HG02973 (cell line): ENCODE measurements around the gene FAM24A.

Experiments used
- ATAC-seq: cut with Tn5 transposase; IDR thresholded peaks from one replicate; pipeline ENCODE4 v1.9.1; 2021; ENCODE audit warnings: moderate library complexity; ENCODE audit not compliant: unreplicated experiment

Gene FAM24A

DNA sequence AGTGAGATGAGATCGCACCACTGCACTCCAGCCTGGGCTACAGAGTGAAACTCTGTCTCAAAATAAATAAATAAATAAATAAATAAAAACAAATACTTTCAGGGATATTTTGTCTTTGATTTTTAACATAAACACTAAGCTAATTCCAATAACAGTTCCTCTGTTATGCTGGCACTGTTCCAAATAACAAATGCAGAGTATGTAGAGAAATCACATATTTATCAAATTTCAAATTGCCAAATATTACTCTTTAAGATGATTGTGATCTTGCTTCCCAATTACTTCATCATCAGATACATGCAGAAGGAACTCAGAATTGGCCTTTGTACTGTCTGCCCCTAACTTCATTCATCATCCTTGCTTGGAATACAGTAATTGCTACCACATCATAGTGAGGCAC, 19.7 kb downstream of the FAM24A start:
- ATAC-seq, result no peak

DNA sequence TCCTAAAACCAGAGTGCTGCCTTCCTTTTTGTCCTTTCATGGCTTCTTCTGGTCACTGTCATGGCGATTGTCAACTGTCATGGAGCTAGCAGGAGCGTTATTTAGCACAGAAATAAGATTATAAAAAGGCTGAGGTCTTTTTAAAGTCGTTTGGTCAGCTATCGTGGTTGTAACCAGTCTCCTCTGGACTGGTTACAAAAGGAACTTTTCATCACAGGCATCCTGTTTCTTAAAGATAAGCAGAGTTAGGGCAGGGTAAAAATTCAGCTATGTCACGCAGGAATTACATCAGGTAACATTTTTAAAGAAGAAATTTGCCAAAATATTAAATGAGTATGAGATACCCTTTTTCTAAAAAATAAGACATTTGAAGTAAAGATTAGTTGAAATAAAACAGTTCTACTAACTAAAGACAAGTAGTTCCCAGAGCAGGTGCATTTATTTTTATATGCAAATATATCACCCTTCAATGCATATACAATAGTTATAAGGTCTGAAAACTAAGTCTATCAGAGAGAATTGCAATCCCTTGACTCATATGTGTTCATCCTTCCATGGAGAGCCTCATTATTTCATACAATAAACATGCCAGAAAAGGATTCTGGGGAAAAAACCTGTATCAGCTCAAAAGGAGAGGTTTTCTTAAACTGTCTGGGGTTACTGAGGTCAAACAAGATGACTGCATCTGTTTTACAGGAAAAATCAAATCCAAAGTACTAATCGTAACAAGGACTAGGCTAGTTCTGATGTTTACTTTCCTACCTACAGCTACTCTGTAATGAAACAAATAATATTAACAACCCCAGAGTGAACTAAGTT, 20.9 kb downstream of the FAM24A start:
- no peak for ATAC-seq

DNA sequence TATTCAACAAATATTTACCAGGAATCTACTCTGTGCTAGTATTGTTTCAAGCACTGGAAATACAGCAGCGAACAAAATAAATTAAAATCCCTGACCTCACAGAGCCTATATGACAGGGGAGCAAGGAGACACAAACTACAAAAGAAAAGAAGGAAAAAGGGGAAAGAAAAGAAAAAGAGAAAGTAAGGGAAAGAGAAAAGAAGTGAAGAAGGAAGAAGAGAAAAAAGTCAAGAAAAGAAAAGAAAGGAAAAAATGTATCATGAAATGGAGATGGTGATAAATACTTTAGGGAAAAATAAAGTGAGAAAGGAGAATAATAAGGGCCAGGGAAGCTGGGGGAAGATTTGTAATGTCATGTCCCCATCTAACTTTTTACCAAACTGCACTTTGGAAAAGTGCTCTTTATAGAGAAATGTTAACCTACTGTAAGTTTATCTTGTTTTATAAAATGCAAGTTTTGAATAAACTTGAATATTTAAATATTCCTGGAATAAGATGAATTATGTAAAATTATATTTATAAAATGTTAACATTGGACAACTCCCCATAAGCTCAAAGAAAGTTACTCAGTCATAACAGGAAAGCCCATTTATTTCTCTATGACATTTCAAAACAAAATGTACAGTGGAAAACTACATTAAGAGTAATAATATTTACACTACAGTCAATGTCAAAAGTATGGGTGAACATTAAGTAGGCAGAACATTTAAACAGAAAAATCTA, 28.9 kb downstream of the FAM24A start:
- no peak for ATAC-seq

DNA sequence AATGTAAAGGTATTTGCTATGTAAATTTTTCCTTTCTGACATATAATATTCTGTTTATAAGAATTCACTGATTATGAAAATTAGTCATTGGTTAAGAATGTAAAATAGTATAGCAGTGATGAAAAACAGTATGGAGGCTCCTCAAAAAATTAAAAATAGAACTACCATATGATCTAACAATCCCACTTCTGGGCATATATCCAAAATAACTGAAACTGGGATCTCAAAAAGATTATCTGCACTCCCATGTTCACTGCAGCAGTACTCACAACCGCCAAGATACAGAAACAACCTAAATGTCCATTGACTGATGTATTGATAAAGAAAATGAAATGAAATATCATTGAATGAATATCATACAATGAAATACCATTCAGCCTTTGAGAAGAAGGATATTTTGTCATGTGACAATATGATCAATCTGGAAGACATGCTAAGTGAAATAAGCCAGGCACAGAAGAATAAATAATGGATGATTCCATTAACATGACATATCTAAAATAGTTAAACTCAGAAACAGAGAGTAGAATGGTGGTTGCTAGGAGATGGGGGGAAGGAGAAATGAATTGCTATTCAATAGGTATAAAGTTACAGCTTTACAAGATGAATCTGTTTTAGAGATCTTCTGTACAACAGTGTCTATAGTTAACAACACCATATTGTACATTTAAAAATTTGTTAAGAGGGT, 29.6 kb downstream of the FAM24A start:
- no peak for ATAC-seq

DNA sequence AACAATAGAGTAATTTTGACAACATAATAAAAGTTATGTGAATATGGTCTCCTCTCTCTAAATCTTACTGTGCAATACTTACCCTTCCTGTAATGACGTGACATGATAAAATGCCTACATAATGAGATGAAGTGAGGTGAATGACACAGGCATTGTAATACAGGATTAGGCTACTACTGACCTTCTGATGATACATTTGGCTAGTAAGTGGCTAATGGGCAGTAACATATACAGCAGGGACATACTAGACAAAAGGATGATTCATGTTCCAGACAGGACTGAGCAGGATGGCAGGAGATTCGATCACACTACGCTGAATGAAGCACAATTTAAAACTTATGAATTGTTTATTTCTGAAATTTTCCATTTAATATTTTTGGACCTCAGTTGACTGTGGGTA, 38.9 kb downstream of the FAM24A start:
- ATAC-seq, result no peak

DNA sequence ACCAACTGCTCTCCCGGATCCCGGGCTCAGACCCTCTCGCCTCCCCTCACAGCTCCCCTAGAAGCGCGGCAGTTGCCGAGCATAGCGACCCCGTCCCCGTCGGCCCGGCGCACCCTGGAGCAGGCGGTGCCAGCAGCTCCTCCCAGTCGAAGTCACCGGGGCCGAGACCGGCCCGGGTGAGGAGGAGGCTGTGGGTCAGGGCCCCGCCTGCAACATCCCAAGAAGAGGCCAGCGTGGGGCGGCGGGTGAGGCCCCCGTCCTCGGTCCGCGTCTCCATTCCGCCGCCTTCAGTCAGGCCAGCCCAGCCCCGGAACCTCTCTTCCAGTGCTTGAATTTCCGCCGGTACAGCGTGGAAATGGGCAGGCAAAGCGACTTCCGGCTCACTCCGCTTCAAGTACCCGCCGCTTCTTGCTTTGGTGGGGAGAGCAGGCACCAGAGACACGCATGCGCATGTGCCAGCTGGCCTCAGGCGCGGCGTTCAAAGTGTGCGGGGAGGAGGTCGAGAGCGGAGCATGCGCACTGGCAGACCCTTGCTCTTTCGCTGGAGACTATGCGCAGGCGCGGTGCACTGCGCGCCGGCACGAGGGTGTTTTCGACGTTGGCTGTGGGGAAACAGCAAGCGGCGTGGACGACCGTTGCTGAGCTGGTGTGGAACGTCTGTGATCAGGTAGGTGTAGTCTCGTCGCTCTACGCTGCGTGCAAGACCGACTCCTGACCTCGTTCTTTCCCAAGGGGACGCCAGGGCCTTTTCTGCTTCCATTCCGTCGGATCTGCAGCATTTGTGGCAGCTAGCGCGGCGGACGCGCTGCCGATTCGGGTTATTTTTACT, 43.7 kb downstream of the FAM24A start, which contains the start of gene C10orf88:
Gene C10orf88, minus strand, starts transcription at position 326 of the 829 bp plus-strand sequence. Its CDS starts 49 bp downstream, at position 277.
- ATAC-seq, result peak; percentile 98

DNA sequence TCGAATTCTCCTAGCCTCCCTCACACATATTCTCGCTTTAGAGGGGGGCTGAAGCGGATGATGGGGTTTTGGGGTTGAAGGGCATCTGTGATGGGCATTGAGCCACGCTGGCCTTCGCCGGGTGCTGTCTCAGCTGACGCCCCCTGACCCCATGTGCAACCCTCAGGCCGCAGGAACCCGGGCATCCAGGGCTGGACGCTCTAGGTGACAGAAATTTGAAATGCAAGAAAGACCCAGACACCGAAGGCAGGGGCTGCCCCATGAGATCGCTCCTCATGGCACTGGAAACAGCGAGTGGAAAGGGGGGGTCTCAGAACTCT, 44.3 kb downstream of the FAM24A start:
- no peak for ATAC-seq

DNA sequence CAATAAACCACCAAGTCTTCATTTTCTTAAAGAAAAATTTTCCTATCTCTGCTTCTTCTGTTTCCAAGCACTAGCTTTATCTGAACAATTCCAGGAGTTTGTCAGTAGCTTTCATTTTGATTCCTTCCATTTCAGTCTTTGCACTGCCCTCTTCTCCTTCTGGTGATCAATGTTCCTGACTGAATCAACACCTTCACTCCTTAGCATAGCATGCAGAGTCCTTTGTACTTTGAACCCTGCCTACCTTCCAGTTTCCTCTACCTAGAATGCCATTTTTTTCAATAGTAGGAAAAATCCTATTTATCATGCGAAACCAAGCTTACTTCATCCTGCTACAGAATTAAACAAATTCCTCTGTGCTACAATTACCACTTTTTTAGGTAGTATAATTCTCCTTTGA, 45.5 kb downstream of the FAM24A start:
- ATAC-seq, result no peak

DNA sequence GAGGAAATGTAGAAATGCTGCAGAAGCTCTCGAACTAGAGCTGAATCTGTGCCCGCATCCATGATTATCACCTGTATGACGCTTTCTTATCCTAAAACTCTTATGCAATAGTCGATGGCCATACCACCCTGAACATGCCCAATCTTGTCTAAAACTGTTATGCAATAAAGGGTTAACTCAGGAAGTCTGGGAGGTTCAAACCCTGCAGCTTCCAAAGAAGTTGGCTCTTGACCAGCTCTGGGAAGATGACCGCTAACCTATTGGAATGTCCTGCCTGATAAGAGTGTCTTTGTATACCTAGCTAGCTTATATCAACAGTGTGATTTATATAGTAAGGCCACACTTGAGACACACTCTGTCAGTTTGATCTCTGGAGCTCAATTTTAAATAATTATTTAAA, 47.1 kb downstream of the FAM24A start:
- no peak for ATAC-seq

DNA sequence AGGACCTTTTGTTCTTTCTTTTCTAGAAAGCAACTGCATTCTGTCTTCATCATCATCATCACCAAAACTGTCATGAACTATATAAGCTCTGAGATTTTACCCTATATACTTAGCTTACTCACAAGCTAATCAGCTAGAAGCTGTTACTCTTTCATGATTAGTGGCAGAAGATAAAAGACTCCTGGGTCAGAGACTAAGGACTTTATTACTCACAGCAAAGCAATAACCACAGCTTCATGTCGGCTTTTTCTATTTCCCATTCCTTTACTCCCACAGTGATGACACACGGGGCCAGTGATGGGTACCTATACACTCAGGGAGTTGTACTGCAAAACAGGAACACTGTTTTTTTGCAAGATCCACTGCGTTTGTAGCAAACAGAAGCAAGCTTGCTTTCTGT, 52.0 kb downstream of the FAM24A start:
- no peak for ATAC-seq
